GM19372 (cell line): ENCODE results near the gene HIF3A.
"Not testable (repeated sequence)": the region's sequence is repeated elsewhere in the genome, so short reads cannot be mapped to it uniquely, and the experiment has no call there.

Experiments
- ATAC-seq: cut with Tn5 transposase; IDR thresholded peaks from one replicate; pipeline ENCODE4 v1.9.1; 2021; ENCODE audit warnings: mild to moderate bottlenecking, low read depth, moderate library complexity; ENCODE audit not compliant: unreplicated experiment

HIF3A gene

DNA sequence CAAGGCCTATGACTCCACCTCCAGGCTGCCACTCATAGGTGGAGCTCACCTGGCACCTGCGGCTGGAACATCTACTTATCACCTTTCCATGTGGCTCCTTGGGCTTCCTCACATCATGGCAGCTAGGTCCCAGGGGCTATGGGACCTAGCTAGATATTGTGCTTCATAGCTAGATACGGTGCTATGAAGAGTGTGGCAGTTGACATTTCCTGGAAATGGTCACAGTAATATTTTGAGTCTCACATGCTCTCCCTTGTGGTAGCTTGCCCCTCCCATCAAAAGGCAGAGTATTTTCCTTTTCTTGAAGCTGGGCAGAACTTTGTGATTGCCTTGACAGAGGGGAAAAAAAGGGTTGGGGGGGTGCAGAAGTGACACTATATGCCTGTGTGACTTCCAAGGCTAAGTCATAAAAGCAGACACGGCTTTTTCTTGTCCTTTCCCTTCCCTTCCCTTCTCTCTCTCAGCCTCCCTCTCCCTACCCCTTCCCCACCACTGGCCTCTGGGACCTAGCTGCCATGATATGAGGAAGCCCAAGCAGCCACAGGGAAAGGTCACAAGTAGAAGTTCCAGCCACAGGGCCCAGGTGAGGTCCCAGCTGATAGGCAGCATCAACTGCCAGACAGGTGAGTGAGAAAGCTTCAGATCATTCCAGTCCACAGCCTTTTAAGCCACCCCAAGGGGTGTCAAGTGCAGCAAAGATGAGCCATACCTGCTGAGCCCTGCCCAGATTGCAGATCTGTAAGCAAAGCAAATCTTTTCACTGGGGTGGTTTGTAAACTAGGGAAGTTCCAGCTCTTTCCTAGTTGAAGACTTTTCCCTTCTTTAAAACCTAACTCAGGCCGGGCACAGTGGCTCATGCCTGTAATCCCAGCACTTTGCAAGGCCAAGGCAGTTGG, 6.9 kb upstream of the HIF3A start:
- ATAC-seq = no peak

DNA sequence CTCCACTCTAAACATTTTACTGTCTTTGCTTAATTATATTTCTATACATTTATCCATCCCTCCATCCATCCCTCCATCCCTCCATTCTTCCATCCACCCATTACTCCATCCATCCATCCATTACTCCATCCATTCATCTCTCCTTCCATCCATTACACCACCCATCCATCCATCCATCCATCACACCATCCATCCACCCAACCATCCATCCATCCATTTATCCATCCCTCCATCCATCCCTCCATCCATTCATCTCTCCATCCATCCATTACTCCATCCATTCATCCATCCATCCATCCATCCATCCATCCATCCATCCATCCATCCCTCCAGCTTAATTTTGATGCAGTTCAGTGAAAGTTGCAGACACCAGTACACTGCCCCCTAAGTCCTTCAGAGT, 5.0 kb upstream of the HIF3A start:
- ATAC-seq = no peak

DNA sequence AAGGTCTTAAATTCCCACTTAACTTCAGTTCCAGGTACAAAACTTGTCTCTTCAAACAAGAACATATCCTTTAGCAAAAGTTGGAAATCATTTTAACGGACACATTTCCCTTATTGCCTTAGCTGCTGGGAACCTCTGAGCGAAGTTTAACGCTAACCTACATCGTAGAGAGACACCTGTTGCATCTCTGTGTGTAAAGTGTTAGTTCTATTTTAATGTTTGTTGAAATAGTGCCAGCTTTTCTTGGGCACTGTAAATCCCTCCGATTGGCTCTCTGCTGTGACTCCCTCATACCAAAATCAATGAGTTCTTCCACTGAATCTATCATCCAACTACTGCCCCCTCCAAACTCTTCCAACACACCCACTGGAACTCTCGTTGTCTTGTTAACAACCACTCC, 2.3 kb upstream of the HIF3A start:
- ATAC-seq = no peak

DNA sequence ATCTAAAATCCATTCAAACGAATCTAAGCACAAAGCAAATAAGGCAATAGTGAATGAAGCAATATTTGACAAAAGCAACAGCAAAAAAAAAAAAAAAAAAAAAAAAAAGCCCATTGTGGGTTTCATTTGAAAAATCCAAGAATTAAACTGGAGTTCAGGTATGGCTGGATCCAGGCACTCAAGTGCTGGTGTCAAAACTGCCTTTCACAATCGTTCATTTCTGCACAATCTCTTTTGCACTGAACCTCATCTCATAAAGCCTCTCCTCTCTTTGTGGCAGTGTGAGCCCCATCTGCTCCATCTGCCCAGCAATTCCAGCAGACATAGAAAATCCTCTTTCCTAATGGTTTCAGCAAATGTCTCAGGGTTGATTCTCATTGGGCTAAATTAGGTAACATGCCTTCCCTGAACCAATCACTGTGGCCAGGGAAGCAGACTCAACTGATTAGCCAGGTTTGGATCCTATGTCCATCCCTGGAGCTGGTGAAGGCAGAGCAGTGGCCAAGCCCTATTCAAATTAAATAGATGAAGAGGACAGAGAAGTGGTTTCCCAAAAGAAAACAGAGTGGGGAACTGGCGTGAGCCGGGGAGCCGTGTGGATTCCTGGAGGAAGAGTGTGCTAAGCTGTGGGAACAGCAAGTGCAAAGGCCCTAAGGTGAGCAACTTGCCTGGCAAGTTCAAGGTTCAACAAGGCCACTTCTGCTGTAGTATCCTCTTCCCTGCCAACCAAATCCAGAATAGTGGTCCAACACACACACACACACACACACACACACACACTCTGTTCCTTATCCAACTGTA, 1.2 kb upstream of the HIF3A start:
- ATAC-seq = no peak

DNA sequence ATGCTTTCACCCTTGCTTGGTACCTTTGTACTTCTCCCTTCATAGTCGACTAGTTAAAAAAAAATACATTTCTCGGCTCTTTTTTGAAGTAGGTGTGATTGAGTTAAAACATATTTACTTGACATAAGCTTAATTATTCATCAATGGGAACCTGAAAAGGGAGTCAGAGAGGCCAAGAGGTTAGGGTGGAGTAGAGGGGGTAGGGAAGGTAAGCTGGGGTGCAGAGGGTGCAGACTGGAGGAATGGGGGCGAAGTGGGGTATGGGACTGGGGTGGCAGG, 701 bp upstream of the HIF3A start:
- ATAC-seq = no peak

DNA sequence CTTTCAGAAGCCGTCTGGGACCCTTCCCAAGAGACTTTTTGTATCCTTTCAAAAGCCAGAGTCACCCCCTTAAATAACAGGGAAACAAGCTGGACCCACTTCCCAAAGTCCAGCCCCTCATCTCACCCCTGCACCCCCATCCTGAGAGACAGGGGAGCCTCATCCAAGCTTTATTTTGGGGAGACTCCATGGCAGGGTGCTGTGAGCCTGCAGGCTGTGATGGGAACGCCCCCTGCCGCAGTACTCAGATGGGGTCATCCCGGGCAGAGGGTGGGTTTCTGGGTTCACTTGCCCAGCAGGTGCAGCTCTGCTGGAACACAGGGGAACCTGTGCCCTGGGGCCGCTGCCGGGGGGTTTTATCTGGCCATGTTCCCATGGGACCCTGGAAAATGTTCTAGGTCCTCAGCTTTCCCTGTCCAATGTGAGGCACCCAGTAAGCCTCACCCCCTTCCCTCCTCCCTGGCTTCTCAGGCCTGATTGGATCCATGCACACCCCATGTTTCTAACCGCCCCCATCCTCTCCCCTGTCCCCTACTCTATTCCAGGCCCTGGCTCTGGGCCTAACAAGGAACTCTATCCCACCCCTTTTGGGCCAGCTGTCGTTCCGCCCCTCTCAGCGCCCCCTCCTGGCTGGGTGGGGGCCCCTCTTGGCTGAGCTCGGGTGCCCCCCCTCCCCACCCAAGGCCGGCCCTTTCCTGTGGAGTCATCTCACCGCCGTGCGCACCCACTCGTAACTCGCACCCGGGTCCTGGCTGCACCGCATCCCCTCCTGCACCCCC, 1.0 kb downstream of the HIF3A start:
- ATAC-seq = no peak

DNA sequence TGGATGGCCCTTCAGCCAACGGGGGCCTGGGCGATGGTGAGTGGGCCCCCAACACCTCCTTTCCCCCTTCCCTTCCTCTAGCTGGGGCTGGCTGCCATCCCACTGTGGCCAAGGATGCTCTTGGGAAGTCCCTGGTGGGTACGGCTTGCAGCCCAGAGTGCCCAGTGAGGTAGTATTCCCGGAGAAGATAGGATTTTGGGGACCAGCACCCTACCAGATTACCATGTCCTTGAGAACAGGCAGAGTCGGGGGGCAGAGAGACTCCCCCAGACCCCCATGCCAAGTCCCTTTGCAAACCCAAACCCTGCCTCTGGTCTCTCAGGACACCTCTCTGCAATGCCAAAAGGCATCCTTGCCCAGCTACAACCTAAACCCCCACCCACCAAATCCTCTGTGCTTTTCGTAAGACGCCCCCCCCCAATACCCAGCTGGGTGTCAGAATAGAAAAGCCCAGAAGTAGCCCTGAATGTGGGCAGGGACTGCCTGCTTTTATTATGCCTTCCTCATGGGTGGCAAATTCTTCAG, 1.7 kb downstream of the HIF3A start:
- no peak for ATAC-seq

DNA sequence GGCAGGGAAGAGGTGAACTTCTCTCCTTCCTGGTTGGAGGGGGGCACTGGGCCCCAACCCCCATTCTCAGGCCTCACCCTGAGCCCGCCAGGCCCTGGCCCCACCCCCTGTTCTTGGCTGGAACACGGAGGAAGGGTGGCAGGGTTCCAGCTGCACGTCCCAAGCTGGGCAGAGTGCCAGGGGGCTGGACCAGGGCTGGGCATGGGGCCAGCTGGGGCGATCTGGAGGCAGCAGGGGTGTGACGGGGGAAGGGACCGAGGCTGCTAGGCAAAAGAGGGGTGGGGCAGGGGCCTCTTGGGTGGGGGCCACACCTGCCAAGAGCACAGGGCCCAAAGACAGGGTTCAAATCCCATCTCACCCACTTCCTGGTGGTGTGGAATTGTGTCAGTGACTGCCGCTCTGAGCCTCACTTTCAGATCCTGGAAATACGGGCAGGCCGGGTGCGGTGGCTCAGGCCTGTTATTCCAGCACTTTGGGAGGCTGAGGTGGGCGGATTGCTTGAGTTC, 2.2 kb downstream of the HIF3A start:
- no peak for ATAC-seq

DNA sequence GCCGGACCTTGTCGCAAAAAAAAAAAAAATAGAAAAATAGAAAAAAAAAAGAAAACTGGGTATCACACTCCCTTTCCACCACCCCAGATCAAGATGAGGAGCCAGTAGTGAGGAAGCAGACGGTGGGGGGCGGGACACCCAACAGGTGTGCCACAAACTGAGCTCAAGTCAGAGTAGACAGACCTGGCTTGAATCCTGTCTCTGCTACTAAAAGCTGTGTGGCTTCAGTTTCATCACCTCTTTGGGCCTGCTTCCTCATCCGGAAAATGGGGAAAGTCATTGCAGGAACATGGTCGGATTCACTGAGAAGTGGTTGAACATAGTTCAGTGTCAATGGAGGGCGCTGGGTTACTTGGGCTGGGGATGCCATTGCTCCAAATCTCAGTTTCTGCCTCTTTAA, 2.9 kb downstream of the HIF3A start:
- ATAC-seq = no peak

DNA sequence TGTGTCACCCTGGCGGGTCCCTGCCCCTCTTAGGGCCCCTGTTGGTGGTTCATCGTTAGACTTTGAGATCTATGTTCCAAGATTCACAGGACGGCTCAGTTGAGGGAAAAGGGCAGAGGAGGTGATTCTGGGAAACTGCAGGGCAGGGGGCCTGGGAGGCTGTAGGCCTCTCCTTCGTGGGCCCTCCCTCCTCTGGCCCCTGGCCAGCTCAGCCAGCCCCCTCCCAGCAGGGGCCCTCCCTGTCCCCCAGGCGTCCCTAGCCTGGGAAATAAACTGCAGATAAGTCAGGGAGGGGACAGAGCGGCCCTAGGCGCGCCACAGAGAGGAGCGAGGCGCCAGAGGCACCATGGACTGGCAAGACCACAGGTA, 6.5 kb downstream of the HIF3A start:
- no peak for ATAC-seq

DNA sequence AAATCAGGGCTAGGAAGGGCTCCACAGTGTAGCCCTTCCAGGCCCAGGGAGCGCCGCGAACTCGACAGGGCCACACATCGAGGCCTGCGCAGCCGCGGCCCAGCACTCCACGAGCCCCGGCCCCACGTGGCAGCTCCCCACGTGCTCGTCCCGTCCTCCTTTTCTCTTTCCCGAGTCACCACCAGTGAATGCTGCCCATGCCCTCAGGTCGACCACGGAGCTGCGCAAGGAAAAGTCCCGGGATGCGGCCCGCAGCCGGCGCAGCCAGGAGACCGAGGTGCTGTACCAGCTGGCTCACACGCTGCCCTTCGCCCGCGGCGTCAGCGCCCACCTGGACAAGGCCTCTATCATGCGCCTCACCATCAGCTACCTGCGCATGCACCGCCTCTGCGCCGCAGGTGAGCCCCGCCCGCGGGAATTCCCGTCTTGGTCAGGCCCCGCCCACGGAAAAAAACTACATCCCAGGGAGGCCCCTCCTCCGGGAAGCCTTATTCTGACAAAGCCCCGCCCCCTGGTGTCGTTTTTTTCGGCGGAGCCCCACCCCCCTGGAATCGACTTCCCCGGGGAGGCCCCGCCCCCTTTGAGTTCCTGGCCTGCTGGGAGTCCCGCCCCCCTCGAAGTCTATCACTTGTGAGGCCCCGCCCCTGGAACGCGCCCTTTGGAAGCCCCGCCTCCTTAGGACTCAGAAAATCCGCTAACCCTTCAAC, 7.0 kb downstream of the HIF3A start:
- no peak for ATAC-seq

DNA sequence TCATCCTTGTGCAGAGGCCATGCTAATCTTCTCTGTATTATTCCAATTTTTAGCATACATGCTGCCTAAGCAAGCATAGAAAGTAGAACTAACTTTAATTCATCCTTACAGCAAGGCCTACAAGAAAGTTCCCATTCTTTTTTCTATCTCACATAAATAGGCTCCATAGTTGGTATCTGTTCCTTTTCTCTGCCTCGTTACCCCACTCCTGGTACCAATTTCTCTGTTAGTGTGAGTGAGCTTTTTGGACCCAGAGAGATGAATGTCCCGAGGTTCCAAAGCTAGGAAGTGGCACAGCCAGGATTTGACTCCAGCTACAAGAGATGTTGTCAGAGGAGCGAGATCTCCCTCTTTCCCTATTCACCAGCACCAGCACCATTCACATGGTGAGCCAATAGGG, 9.7 kb downstream of the HIF3A start:
- no peak for ATAC-seq

DNA sequence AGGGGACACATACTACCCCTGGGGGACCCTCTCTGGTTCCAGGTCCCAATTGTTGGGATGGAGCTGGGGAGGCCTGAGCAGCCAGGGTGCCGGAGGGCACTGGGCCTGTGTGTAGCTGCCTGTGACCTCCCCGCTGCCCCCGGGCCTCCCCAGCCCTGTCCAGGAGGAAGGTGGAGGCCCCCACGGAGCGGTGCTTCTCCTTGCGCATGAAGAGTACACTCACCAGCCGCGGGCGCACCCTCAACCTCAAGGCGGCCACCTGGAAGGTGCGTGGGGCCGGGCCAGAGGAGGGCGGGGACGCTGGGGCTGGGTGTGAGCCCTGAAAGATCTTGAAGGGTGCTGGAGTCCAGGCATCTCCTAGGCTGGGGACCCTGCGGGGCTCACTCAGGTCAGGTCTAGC, 11.7 kb downstream of the HIF3A start:
- no peak for ATAC-seq

DNA sequence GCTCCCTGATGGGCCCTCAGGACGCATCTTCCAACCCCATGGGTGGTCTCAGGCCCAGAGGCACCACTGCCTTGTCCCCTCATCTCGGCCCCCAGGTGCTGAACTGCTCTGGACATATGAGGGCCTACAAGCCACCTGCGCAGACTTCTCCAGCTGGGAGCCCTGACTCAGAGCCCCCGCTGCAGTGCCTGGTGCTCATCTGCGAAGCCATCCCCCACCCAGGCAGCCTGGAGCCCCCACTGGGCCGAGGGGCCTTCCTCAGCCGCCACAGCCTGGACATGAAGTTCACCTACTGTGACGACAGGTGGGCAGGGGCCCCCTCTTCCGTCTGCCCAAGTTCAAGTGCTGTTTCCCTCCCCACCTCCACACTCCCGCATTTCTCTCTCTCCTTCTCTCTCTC, 12.2 kb downstream of the HIF3A start:
- ATAC-seq = no peak

DNA sequence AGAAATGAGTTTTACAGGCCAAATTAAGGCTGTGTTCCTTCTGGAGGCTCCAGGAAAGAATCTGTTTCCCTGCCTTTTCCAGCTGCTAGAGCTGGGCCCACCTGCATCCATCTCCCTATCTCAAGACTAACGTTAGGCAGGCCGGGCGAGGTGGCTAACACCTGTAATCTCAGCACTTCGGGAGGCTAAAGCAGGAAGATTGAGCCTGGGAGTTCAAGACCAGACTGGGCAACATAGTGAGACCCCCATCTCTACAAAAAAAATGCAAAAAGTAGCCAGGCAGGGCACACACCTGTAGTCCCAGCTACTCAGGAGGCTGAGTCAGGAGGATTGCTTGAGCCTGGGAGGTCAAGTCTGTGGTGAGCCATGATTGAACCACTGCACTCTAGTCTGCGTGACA, 14.6 kb downstream of the HIF3A start:
- ATAC-seq = no peak

DNA sequence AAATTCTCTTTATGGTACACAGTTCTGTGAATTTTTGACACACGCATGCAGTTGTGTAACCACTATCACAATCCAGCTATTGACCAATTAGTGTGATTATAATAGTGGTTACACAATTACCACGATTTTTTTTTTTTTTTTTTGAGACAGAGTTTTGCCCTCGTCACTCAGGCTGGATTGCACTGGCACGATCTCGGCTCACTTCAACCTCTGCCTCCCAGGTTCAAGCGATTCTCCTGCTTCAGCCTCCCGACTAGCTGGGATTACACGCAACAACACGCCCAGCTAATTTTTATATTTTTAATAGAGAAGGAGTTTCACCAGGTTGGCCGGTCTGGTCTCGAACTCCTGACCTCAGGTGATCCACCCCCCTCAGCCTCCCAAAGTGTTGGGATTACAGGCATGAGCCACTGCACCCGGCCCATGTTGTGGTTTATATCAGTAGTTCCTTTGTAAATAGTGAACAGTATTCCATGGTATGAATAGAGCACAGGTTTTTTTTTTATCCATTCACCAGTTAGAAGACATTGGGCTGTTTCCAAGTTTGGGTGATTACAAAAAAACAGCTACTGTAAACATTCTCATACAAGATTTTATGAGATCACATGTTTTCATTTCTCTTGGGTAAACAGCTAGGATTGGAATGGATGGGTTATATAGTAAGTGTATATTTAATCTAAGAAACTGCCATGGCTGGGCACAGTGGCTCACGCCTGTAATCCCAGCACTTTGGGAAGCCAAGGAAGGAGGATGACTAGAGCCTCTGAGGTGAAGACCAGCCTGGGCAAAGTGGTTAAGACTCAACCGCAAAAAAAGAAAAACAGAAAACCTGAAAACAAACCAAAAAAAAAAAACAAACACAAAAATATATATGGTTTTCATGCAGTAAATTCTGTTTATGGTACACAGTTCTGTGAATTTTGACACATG, 17.0 kb downstream of the HIF3A start:
- ATAC-seq = not testable (repeated sequence)

DNA sequence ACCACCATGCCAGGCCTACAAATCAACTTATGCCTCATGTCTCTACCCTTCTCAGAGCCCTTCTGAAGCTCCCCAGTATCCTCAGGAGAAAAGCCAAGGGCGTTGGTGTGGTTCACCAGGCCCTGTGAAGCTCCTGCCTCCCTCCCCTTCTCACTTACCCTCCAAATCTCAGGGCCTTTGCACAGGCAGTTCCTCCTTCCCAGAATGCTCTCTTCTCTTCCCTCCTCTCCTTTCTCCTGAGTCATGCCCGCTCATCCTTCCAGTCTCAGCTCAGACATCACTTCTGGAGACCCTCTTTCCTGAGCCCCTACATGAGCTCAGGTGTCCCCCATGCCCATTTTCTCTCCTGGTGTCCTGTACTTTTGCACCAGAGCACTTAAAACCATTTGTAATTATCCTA, 20.5 kb downstream of the HIF3A start:
- ATAC-seq = no peak

DNA sequence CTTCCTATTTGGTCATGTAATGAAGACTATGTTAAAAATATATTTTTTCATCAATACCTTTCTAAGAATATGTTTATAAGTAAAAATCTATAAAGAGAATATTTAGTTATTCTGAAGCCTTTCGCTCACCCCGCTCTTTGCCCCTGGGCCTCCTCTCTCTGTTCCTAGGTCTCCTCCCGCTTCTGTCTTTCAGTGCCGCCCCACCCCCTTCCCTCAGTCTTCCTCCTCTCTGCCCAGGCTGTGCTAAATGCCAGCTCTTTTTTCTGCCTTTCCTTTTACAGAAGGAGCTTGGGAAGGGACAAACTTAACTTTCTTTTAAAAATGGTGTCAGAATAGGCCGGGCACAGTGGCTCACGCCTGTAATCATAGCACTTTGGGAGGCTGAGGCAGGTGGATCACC, 22.8 kb downstream of the HIF3A start:
- no peak for ATAC-seq

DNA sequence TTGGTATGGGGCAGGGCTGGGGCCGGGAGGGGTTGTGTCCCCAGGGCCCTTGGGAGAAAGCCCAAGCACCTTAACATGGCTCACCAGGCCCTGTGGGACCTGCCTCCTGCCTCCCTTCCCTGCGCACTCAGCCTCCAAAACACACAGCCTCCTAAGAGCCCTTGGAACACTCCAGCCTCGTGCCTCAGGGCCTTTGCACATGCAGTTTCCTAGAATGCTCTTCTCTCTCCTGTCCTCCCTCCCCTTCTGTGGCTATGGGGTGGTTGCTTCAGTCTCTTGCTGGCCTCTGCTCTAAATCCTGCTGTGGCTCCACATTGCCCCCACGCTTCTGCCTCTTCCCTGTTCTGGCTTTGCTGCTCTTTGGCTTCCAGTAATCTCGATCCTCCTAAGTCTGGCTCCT, 23.7 kb downstream of the HIF3A start:
- no peak for ATAC-seq
